Endothelial cell (in vitro differentiated cells): ENCODE data around the gene CHAT. TPM values are rescaled to one million over a fixed set of nuclear protein-coding genes. Genes with fewer than 3 reads are reported as not detected.

ENCODE experiments used
- DNase-seq: peaks from one replicate; pipeline ENCODE4 v3.0.0; 2021; ENCODE audit warnings: low spot score
- H3K27ac Mint-ChIP-seq: one replicate; pipeline ENCODE4 v1.8.0; 2021; ENCODE audit warnings: mixed read lengths, inconsistent platforms; ENCODE audit not compliant: unreplicated experiment
- H3K27me3 Mint-ChIP-seq: one replicate; pipeline ENCODE4 v1.8.0; 2021; ENCODE audit warnings: mild to moderate bottlenecking, moderate library complexity, mixed read lengths, inconsistent platforms; ENCODE audit not compliant: unreplicated experiment
- H3K36me3 Mint-ChIP-seq: one replicate; pipeline ENCODE4 v1.8.0; 2021; ENCODE audit warnings: mild to moderate bottlenecking, low read depth, mixed read lengths, inconsistent platforms; ENCODE audit not compliant: unreplicated experiment
- H3K4me1 Mint-ChIP-seq: one replicate; pipeline ENCODE4 v1.8.0; 2021; ENCODE audit warnings: mild to moderate bottlenecking, mixed read lengths, inconsistent platforms; ENCODE audit not compliant: unreplicated experiment
- H3K4me3 Mint-ChIP-seq: one replicate; pipeline ENCODE4 v1.8.0; 2021; ENCODE audit warnings: mild to moderate bottlenecking, mixed read lengths, inconsistent platforms; ENCODE audit not compliant: unreplicated experiment
- H3K9me3 Mint-ChIP-seq: one replicate; pipeline ENCODE4 v1.8.0; 2021; ENCODE audit warnings: mixed read lengths, inconsistent platforms; ENCODE audit not compliant: unreplicated experiment
- CTCF ChIP-seq: fragments of 200-600 bp; sonication (generic); IDR thresholded peaks from one replicate; pipeline ENCODE4 v1.5.0; 2021; ENCODE audit warnings: antibody characterized with exemption; ENCODE audit not compliant: unreplicated experiment
- total RNA-seq: library from RNA; stranded (reverse); fragmentation: NEBNext Ultra II Directional; extraction: Animal tissue kit (Norgen Biotek cat#: 25700); gene quantifications from one replicate; pipeline ENCODE4 v1.2.1, GENCODE V29; 2021; ENCODE audit not compliant: unreplicated experiment

CHAT gene
- total RNA-seq, 1 donor from 2014 or later: 0.23 TPM

GRCh38 chr10:49691588-49691987 lies 77.8 kb downstream of the CHAT start:
- H3K36me3 Mint-ChIP-seq: peaks cover 5% of the 10 kb centered on the region
- TF ChIP-seq CTCF: no peak
- no peak overlapping the region for H3K4me3 Mint-ChIP-seq
- H3K27me3 Mint-ChIP-seq: peaks cover 20% of the 10 kb centered on the region
- DNase-seq: no peak
- no peaks in the 10 kb centered on the region for H3K9me3 Mint-ChIP-seq
- H3K4me1 Mint-ChIP-seq: peaks cover 2% of the 10 kb centered on the region
- no peak overlapping the region for H3K27ac Mint-ChIP-seq

- H3K4me3 Mint-ChIP-seq: no peak overlapping the region
Measured at GRCh38 chr10:49694466-49694865, 80.6 kb downstream of the CHAT start.

GRCh38 chr10:49696311-49696710 lies 82.5 kb downstream of the CHAT start:
- no peaks in the 10 kb centered on the region for H3K4me1 Mint-ChIP-seq
- no peak for DNase-seq
- TF ChIP-seq CTCF: no peak
- H3K9me3 Mint-ChIP-seq: no peaks in the 10 kb centered on the region
- no peak overlapping the region for H3K4me3 Mint-ChIP-seq
- H3K27ac Mint-ChIP-seq: no peak overlapping the region
- H3K27me3 Mint-ChIP-seq: peaks cover 4% of the 10 kb centered on the region
- H3K36me3 Mint-ChIP-seq: no peaks in the 10 kb centered on the region

More at GRCh38 chr10:49694466-49694865, 80.6 kb downstream of the CHAT start:
- no peak for DNase-seq
- H3K27ac Mint-ChIP-seq: no peak overlapping the region
- H3K27me3 Mint-ChIP-seq: peaks cover 11% of the 10 kb centered on the region
- no peaks in the 10 kb centered on the region for H3K36me3 Mint-ChIP-seq
- H3K4me1 Mint-ChIP-seq: peaks cover 2% of the 10 kb centered on the region
- no peaks in the 10 kb centered on the region for H3K9me3 Mint-ChIP-seq
- no peak for TF ChIP-seq CTCF

- Mint-ChIP-seq H3K27me3 (peaks cover 4% of the 10 kb centered on the region), H3K27ac (no peak overlapping the region), H3K36me3 (no peaks in the 10 kb centered on the region), H3K9me3 (no peaks in the 10 kb centered on the region), H3K4me3 (no peak overlapping the region), H3K4me1 (no peaks in the 10 kb centered on the region)
- no peak for DNase-seq
- no peak for TF ChIP-seq CTCF
Measured at GRCh38 chr10:49698679-49699078, 84.8 kb downstream of the CHAT start.

GRCh38 chr10:49700211-49700610 lies 86.4 kb downstream of the CHAT start:
- no peaks in the 10 kb centered on the region for H3K36me3 Mint-ChIP-seq
- no peak overlapping the region for H3K27ac Mint-ChIP-seq
- no peak for DNase-seq

More at GRCh38 chr10:49700211-49700610, 86.4 kb downstream of the CHAT start:
- TF ChIP-seq CTCF: no peak
- Mint-ChIP-seq H3K27me3 (peaks cover 4% of the 10 kb centered on the region), H3K4me1 (no peaks in the 10 kb centered on the region), H3K4me3 (no peak overlapping the region), H3K9me3 (no peaks in the 10 kb centered on the region)
